A549 (cell line): ENCODE measurements around the gene FOXP1. TPM values are rescaled to one million over a fixed set of nuclear protein-coding genes. Genes with fewer than 3 reads are reported as not detected.

ENCODE experiments used
- ATAC-seq, 2 experiments: fragments of 200-7000 bp in 1 of 2; fragments of >200 bp in 1 of 2; cut with Nextera tagmentation in 1 of 2; cut with Tn5 transposase in 1 of 2; 3 replicates each; pipeline versions ENCODE4 v1.8.0 to v1.9.1; 2018 to 2020; ENCODE audit warnings: mild to moderate bottlenecking in 1 of 2, moderate library complexity in 1 of 2
- CTCF ChIA-PET: fragments of 300-600 bp; sonication (Branson Sonifier 250); formaldehyde crosslinking; extraction: SDS; loops from one replicate; lab custom pipeline; 2021; ENCODE audit warnings: antibody characterized with exemption, inconsistent platforms; lab: Yijun Ruan, JAX
- POLR2A ChIA-PET: fragments of 350-600 bp; formaldehyde crosslinking; extraction: SDS; loops from one replicate; lab custom pipeline; 2021; ENCODE audit warnings: antibody characterized with exemption, inconsistent platforms; lab: Yijun Ruan, JAX
- DNase-seq, 2 experiments: peaks; one replicate each; pipeline versions ENCODE4 v3.0.0 to v3.0.0-alpha.2; 2011 to 2016; ENCODE audit warnings: low read depth in 1 of 2, low spot score in 1 of 2
- FAIRE-seq: peaks from 2 replicates; lab custom pipeline; 2011; peaks lifted over from hg19 to GRCh38; lab: Jason Lieb, UNC
- H3K27ac ChIP-seq, 2 experiments: fragments of >200 bp; sonication (Bioruptor Twin); formaldehyde crosslinking; 3 replicates each; pipeline ENCODE4 v1.5.1; 2016 to 2017
- H3K4me1 ChIP-seq: fragments of >200 bp; sonication (Bioruptor Twin); formaldehyde crosslinking; 3 replicates; pipeline ENCODE4 v1.6.1; 2016
- H3K4me2 ChIP-seq: fragments of >200 bp; sonication (Bioruptor Twin); formaldehyde crosslinking; 3 replicates; pipeline ENCODE4 v1.6.1; 2016
- H3K4me3 ChIP-seq: fragments of >200 bp; sonication (Bioruptor Twin); formaldehyde crosslinking; 3 replicates; pipeline ENCODE4 v1.5.1; 2016
- H3K9me3 ChIP-seq: fragments of >200 bp; sonication (Bioruptor Twin); formaldehyde crosslinking; 3 replicates; pipeline ENCODE4 v1.6.1; 2016
- BCL3 ChIP-seq: fragments of >200 bp; sonication (Bioruptor Twin); formaldehyde crosslinking; IDR thresholded peaks from 3 replicates; pipeline ENCODE4 v1.6.1; 2016
- BHLHE40 ChIP-seq: IDR thresholded peaks from 2 replicates; pipeline ENCODE4 v1.6.1; 2012; ENCODE audit warnings: low read depth, low read length, inconsistent platforms
- CBX8 ChIP-seq: fragments of 200-600 bp; sonication (generic); IDR thresholded peaks from 2 replicates; pipeline ENCODE4 v1.6.1; 2016
- CEBPB ChIP-seq, 2 experiments: fragments of >200 bp in 1 of 2; sonication (Bioruptor Twin) in 1 of 2; formaldehyde crosslinking in 1 of 2; IDR thresholded peaks; 2 replicates each; pipeline ENCODE4 v1.6.1; 2012 to 2016
- CTCF ChIP-seq: fragments of >200 bp; sonication (Bioruptor Twin); formaldehyde crosslinking; IDR thresholded peaks from 3 replicates; pipeline ENCODE4 v1.5.1; 2016
- E2F6 ChIP-seq: IDR thresholded peaks from 2 replicates; pipeline ENCODE4 v1.6.1; 2012; ENCODE audit warnings: low read depth, borderline replicate concordance
- EHF ChIP-seq: fragments of 250-450 bp; sonication (Bioruptor Pico); IDR thresholded peaks from 2 replicates; pipeline ENCODE4 v1.5.0; 2020; ENCODE audit warnings: mild to moderate bottlenecking
- EP300 ChIP-seq, 2 experiments: fragments of >200 bp; sonication (Bioruptor Twin); formaldehyde crosslinking; IDR thresholded peaks; 2 replicates in 1 of 2; 3 replicates in 1 of 2; pipeline ENCODE4 v1.6.1; 2016 to 2017
- FOXS1 ChIP-seq: fragments of 250-450 bp; sonication (Bioruptor Pico); IDR thresholded peaks from 2 replicates; pipeline ENCODE4 v1.5.0; 2020; ENCODE audit warnings: mild to moderate bottlenecking, moderate library complexity
- HMGXB4 ChIP-seq: fragments of 250-450 bp; sonication (Bioruptor Pico); IDR thresholded peaks from 2 replicates; pipeline ENCODE4 v1.5.0; 2021; ENCODE audit warnings: mild to moderate bottlenecking, moderate library complexity, borderline replicate concordance
- KDM1A ChIP-seq: fragments of 200-600 bp; sonication (generic); IDR thresholded peaks from 2 replicates; pipeline ENCODE4 v1.6.1; 2016; ENCODE audit warnings: low read depth, mild to moderate bottlenecking
- KDM5A ChIP-seq: fragments of 200-600 bp; sonication (generic); IDR thresholded peaks from 2 replicates; pipeline ENCODE4 v1.6.1; 2016; ENCODE audit warnings: antibody characterized with exemption, mild to moderate bottlenecking
- MAFK ChIP-seq: fragments of 450-650 bp; IDR thresholded peaks from 2 replicates; pipeline ENCODE4 v1.6.1; 2014; ENCODE audit not compliant: partially characterized antibody
- MYC ChIP-seq: IDR thresholded peaks from 2 replicates; pipeline ENCODE4 v1.6.1; 2012; ENCODE audit warnings: mild to moderate bottlenecking, inconsistent platforms, low read length, improper control_type of control experiment, borderline replicate concordance
- NFE2L2 ChIP-seq: fragments of 150-350 bp; conservative IDR thresholded peaks from 2 replicates; pipeline ENCODE4 v1.6.1; 2014; ENCODE audit warnings: low read length
- NPAS2 ChIP-seq: fragments of 250-450 bp; sonication (Bioruptor Pico); IDR thresholded peaks from 2 replicates; pipeline ENCODE4 v1.8.0; 2022; ENCODE audit warnings: mild to moderate bottlenecking, moderate library complexity, borderline replicate concordance
- POLR2A ChIP-seq: IDR thresholded peaks from 2 replicates; pipeline ENCODE4 v1.6.1; 2012; ENCODE audit warnings: mild to moderate bottlenecking, low read length
- RARB ChIP-seq: fragments of 250-450 bp; sonication (Bioruptor Pico); IDR thresholded peaks from 2 replicates; pipeline ENCODE4 v1.8.0; 2021; ENCODE audit warnings: mild to moderate bottlenecking, moderate library complexity
- RCOR1 ChIP-seq: fragments of 150-350 bp; IDR thresholded peaks from 2 replicates; pipeline ENCODE4 v1.6.1; 2014; ENCODE audit warnings: antibody characterized with exemption, low read length, low read depth
- RNF2 ChIP-seq: fragments of 200-600 bp; sonication (generic); IDR thresholded peaks from 2 replicates; pipeline ENCODE4 v1.6.1; 2016; ENCODE audit warnings: low read depth, mild to moderate bottlenecking, antibody characterized with exemption, moderate library complexity, borderline replicate concordance
- ZC3H11A ChIP-seq: fragments of 450-650 bp; IDR thresholded peaks from 2 replicates; pipeline ENCODE4 v1.6.1; 2014; ENCODE audit warnings: antibody characterized with exemption, mild to moderate bottlenecking
- ZSCAN20 ChIP-seq: fragments of 250-450 bp; sonication (Bioruptor Pico); IDR thresholded peaks from 2 replicates; pipeline ENCODE4 v1.8.0; 2022; ENCODE audit warnings: mild to moderate bottlenecking, moderate library complexity
- WGBS: methylation state at CpG from one replicate; pipeline ENCODE4 v1.1.6; 2017; ENCODE audit errors: missing lambda C conversion rate; 5-methylcytosine and 5-hydroxymethylcytosine counted together
- polyA plus RNA-seq, 4 experiments: library from polyadenylated mRNA; depleted of rRNA in 3 of 4; stranded (reverse); fragments of >200 nt; fragmentation: RNase III in 1 of 4; extraction: RNeasy Plus Mini Kit Qiagen cat#74134 plus additional on column Dnase treatment in 1 of 4; gene quantifications; 2 replicates in 3 of 4; 3 replicates in 1 of 4; pipeline ENCODE4 v1.2.3, GENCODE V29; 2011 to 2017

The FOXP1 gene
- polyA plus RNA-seq, 2 of the 4 experiments (the other 2 are of a cell fraction) = 12.8 to 13.9 TPM

GRCh38 chr3:71518089-71518488 lies 65.4 kb downstream of the FOXP1 start:
- POLR2A ChIA-PET = no interaction called here
- H3K4me2 ChIP-seq = no peak overlapping the region
- peaks cover 21% of the 10 kb centered on the region; the same call in 2 of the 3 replicates for H3K4me1 ChIP-seq
- H3K4me3 ChIP-seq = no peak overlapping the region
- ATAC-seq (no peak), DNase-seq (no peak), FAIRE-seq (no peak)
- H3K9me3 ChIP-seq = no peaks in the 10 kb centered on the region
- TF ChIP-seq ZC3H11A (no peak), POLR2A (no peak), RARB (CRISPR knock-in tag) (no peak), CTCF (no peak), MYC (no peak), NPAS2 (CRISPR knock-in tag) (no peak), KDM5A (no peak), CBX8 (no peak), CEBPB (IDR thresholded peaks at IDR 0.05) (no peak), MAFK (no peak), HMGXB4 (no peak), EP300 (IDR thresholded peaks at IDR 0.05) (no peak), NFE2L2 (no peak), KDM1A (no peak), RNF2 (no peak), E2F6 (no peak), ZSCAN20 (no peak), RCOR1 (no peak), EHF (no peak)
- H3K27ac ChIP-seq = no peak overlapping the region
- CTCF ChIA-PET = interaction anchor here (0.7 kb wide), 1 partner anchor 121 kb away, joined by 3 read pairs; no protein-coding TSS in a partner anchor

- no peak overlapping the region for H3K4me3 ChIP-seq
- no peak overlapping the region for H3K27ac ChIP-seq
- CTCF ChIA-PET = interaction anchor here (0.7 kb wide), 1 partner anchor 120 kb away, joined by 3 read pairs; no protein-coding TSS in a partner anchor
- H3K4me1 ChIP-seq = peaks cover 24% of the 10 kb centered on the region; the same call in 2 of the 3 replicates
- POLR2A ChIA-PET = no interaction called here
- 59% methylated on average over 3 of the region's 3 CpGs for WGBS
- no peaks in the 10 kb centered on the region for H3K9me3 ChIP-seq
- H3K4me2 ChIP-seq = no peak overlapping the region
- TF ChIP-seq BCL3 = no peak
- TF ChIP-seq FOXS1 (CRISPR knock-in tag) = no peak
- no peak for TF ChIP-seq BHLHE40
- TF ChIP-seq, all 56 proteins: peak for 0
- FAIRE-seq (no peak), DNase-seq (no peak), ATAC-seq (no peak)
Measured at GRCh38 chr3:71517271-71517791, 66.2 kb downstream of the FOXP1 start.
